ENCODE data around the gene ZNF692. TPM values are rescaled to one million over a fixed set of nuclear protein-coding genes. Genes with fewer than 3 reads are reported as not detected.

Gene ZNF692
- total RNA-seq, 1 donor from 2014 or later, result 26.8 TPM

- DNase-seq (ENCODE audit: low spot score), result no peak
- Mint-ChIP-seq H3K4me3 (ENCODE audit: unreplicated experiment) (no peak overlapping the region), H3K36me3 (ENCODE audit: low read depth, unreplicated experiment) (peaks cover 4% of the 10 kb centered on the region), H3K27me3 (ENCODE audit: unreplicated experiment) (peaks cover 8% of the 10 kb centered on the region), H3K4me1 (ENCODE audit: unreplicated experiment) (peaks cover 10% of the 10 kb centered on the region), H3K27ac (ENCODE audit: unreplicated experiment) (no peak overlapping the region), H3K9me3 (ENCODE audit: unreplicated experiment) (no peaks in the 10 kb centered on the region)
- no peak for TF ChIP-seq CTCF (IDR thresholded peaks at IDR 0.05; ENCODE audit: unreplicated experiment)
Measured at GRCh38 chr1:248840946-248841345, 17.9 kb downstream of the ZNF692 start.

GRCh38 chr1:248839168-248839555, 19.7 kb downstream of the ZNF692 start:
- H3K27ac Mint-ChIP-seq (ENCODE audit: unreplicated experiment), result peak overlapping the region; percentile 89
- H3K4me3 Mint-ChIP-seq (ENCODE audit: unreplicated experiment), result peak overlapping the region; percentile 92
- H3K36me3 Mint-ChIP-seq (ENCODE audit: low read depth, unreplicated experiment), result no peaks in the 10 kb centered on the region
- peaks cover 10% of the 10 kb centered on the region for H3K4me1 Mint-ChIP-seq (ENCODE audit: unreplicated experiment)
- peaks cover 8% of the 10 kb centered on the region for H3K27me3 Mint-ChIP-seq (ENCODE audit: unreplicated experiment)
- no peaks in the 10 kb centered on the region for H3K9me3 Mint-ChIP-seq (ENCODE audit: unreplicated experiment)
- no peak for DNase-seq (ENCODE audit: low spot score)
- TF ChIP-seq CTCF (IDR thresholded peaks at IDR 0.05; ENCODE audit: unreplicated experiment), result no peak

GRCh38 chr1:248838357-248839167, 20.3 kb downstream of the ZNF692 start:
- TF ChIP-seq CTCF (IDR thresholded peaks at IDR 0.05; ENCODE audit: unreplicated experiment), result no peak
- Mint-ChIP-seq H3K4me3 (ENCODE audit: unreplicated experiment) (peak overlapping the region; percentile 92), H3K27me3 (ENCODE audit: unreplicated experiment) (peaks cover 8% of the 10 kb centered on the region), H3K9me3 (ENCODE audit: unreplicated experiment) (no peaks in the 10 kb centered on the region), H3K4me1 (ENCODE audit: unreplicated experiment) (peaks cover 10% of the 10 kb centered on the region), H3K27ac (ENCODE audit: unreplicated experiment) (peak overlapping the region; percentile 89), H3K36me3 (ENCODE audit: low read depth, unreplicated experiment) (no peaks in the 10 kb centered on the region)
- DNase-seq (ENCODE audit: low spot score), result peak; percentile 89

GRCh38 chr1:248837781-248838356, 21.0 kb downstream of the ZNF692 start, which contains the start of gene ZNF672:
Gene ZNF672 (plus strand): TSS chr1:248838224. CDS start chr1:248847275, 9,051 bp downstream.
- no peaks in the 10 kb centered on the region for H3K9me3 Mint-ChIP-seq (ENCODE audit: unreplicated experiment)
- H3K36me3 Mint-ChIP-seq (ENCODE audit: low read depth, unreplicated experiment), result no peaks in the 10 kb centered on the region
- peak; percentile 97 for DNase-seq (ENCODE audit: low spot score)
- H3K27ac Mint-ChIP-seq (ENCODE audit: unreplicated experiment), result peak within 1 kb of the TSS; percentile 89
- TF ChIP-seq CTCF (IDR thresholded peaks at IDR 0.05; ENCODE audit: unreplicated experiment), result no peak
- H3K27me3 Mint-ChIP-seq (ENCODE audit: unreplicated experiment), result peaks cover 8% of the 10 kb centered on the region
- peak within 1 kb of the TSS; percentile 92 for H3K4me3 Mint-ChIP-seq (ENCODE audit: unreplicated experiment)
- H3K4me1 Mint-ChIP-seq (ENCODE audit: unreplicated experiment), result peaks cover 10% of the 10 kb centered on the region

All from endothelial cell (in vitro differentiated cells).